8988T (cell line): ENCODE results near the gene BTG2.
A peak's percentile ranks its signal among the peaks of the same experiment; 100 is the strongest.

Source experiments
- DNase-seq: peaks from one replicate; pipeline ENCODE4 v3.0.0; 2011

BTG2 gene

DNA sequence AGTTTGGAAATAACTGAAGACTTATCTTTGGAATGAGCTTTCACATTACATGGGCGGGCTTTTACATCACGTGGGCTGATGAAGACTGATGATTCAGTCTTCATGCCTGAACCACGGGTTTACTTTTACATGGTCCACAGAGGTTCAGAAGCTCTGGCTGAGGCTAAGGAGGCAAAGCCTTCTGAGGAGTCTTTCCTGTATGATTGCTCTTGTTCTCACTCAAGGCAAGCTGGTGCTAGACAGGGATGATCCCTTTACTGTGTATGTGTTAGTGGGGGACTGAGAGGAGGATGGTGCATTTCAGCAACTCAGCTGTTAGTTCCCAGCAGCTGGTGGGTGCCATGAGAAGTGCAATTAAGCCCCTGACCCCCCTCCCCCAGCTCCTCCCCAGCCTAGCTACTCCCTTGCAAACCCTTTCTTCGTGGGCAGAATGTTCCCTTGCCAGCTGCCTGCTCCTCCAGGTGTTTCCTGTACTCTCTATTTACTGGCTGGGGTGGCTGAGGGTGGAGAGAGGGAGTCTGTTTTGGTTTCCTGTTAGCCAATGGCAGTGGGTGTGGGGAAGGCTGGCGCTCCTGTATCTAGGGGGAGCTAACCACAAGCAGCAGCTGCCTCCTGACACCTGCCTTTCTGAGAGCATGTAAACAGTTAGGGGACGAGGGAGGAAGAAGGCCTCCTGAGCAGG, 15.4 kb downstream of the BTG2 start:
- no peak for DNase-seq

DNA sequence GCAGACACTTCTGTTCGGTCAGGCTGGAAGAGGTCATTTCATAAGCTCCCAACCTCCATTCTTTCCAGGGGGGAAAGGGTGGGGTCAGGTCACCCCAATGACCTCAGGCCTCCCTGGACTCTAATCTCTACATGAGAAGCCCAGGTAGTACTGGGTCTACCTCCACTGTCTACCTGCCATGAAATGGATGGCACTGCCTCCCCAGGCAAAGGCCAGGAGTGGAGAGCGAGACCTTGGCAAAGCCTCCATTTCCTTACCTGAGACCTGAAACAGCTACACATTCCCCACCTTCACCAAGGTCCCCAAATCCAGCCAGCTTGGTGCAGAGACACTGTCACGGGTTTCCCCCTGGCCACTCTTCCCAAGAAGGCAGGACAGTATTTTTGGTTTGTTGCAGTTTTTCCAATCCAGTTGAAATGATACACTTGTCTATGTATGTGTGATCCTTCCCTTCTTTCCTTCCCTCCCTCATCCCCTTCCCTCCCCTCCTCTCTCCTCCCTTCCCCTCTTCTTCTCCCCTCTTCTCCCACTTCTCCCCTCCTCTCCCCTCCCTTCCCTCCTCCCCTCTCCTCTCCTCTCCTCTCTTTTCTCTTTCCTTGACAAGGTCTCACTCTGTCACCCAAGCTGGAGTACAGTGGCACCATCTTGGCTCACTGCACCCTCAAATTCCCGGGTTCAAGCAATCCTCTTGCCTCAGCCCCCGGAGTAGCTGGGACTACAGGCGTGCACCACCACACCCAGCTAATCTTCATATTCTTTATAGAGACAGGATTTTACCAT, 16.1 kb downstream of the BTG2 start:
- no peak for DNase-seq

DNA sequence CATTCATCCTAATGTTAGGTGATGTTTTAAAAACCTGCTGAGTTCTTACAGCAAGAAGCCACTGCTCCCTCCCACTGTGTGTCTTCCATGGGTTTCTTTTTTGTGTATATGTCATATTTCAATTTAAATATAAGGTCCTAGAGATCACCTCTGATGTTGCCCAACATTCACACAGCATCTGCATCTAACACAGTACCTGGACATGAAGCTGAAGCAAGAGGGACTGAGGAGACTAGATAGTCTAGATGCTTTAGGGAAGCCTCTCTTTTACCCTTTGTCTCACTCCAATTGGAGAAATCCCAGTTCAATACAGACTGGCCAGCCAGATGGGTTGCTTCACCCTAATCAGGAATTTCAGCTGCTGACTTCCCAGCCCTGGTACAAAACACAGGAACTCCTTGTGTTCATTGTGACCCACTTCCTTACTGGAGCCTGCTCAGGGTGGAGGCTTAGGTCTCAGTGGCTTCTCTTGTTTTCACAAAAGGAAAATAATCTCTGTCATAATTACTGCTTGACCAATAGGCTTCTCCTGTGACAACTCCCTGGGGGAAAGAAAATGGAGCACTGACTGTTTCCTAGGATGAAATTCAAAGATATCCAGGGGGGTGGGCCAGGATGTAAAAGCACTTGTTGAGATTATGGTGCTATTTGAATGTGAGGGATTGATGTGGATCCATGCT, 17.3 kb downstream of the BTG2 start:
- DNase-seq: no peak

DNA sequence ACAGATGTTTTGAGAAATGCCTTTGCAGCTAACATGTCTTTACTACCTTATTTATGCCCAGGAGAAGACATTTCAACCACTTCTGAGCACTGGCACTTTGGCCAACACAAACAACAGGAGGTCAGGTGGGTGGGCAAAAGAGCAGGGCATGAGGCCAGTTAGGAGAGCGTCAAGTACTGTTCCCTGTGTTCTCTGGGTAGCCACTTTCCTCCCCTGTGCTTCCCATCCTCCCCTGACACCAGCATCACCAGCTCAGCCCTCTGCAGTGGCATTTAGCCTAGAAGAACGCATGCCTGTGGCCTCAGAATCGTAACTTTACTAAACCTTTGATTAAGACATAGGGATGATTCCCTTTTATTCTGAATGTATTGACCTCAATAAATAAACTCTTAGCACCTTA, 18.3 kb downstream of the BTG2 start:
- no peak for DNase-seq

DNA sequence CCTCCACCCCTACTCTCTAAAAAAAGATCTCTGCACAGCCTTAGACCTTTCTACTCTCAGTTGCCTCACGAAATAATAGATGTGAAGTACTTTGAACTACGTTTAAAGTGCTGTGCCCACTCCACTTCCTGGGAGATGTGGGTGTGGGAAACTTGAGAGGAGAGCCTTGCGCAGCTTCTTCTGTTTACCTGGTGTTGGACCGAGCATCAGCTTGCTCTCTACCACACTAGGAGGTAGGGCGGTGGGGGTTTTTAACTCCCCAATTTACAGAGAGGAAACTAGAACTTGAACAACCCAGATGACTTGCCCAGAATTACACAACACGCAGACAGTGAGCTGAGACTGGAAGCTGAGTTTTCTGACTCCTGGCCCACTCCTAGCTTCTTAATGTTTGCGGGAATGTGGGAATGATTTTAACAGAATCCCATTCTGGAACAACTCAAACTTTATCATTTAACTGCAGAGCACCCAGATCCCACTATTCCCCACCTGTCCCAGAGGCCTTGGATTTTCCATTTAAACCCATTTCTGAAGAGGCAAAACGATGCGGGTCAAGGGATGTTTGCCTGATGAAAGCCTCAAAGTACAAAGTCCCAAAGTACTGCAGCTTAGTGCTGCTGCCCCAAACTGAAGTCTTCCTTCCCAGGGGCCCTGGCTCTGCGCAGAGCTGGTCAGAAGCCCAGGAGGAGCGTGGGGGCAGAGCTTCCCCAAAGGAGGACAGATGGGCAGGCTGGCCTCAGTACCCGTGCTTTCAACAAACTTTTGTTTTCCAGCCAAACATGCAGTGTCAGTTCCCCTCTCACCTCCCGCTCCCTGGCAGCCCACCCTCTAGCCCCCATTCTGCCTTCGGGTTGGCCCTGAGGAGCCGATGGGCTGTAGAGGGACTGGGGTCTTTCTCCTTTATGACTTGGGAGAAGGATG, 19.0 kb downstream of the BTG2 start:
- DNase-seq: no peak

DNA sequence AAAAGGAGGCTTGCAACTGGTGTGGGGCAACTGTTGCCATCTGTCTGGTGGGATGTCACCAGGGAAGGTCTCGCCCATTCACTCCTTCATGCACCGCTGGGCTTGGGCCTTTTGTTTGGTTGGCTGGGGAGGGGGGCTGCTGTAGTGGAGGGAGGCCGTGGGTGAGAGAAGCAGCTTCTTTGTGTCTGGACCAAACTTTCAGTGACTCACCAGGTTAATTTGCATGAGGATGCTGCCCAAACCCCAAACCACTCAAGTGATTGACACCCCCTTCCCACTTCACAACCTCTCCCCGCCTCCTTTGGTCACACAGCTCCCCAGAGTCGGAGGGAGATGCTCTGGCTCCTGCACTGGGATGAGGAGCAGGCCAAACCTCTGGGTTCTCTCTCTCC, 19.7 kb downstream of the BTG2 start:
- no peak for DNase-seq

DNA sequence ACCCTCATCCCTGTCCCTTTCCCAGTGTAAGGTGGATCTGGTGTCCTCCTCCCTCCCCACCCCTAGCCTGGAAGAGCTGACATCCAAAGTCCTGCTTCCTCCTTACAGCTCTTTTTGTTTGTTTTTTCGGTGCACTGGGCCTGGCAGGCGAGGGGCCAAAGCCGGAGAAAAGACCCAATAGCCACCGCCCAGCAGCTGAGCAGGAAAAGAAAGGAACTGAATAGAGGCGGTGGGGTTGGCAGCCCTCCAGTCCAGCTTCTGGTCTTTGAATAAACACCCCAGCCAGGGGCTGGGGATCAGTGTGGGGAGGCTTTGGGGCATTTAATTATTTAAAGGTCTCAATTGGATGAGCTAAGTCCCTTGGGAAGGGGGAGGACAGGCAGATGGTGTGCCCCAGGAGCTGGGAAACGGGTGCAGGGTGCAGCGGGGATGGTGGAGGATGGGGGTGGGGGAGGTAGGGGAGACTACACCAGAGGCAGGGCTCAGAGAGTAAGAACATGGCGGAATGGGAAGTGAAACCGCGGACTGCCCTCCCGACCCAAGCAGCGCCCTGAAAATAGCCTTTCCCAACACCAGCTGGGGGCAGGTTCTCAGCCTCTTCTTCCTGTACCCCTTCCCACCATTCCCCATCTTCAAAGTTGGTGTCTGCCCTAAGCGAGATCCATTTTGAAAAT, 20.2 kb downstream of the BTG2 start:
- no peak for DNase-seq

DNA sequence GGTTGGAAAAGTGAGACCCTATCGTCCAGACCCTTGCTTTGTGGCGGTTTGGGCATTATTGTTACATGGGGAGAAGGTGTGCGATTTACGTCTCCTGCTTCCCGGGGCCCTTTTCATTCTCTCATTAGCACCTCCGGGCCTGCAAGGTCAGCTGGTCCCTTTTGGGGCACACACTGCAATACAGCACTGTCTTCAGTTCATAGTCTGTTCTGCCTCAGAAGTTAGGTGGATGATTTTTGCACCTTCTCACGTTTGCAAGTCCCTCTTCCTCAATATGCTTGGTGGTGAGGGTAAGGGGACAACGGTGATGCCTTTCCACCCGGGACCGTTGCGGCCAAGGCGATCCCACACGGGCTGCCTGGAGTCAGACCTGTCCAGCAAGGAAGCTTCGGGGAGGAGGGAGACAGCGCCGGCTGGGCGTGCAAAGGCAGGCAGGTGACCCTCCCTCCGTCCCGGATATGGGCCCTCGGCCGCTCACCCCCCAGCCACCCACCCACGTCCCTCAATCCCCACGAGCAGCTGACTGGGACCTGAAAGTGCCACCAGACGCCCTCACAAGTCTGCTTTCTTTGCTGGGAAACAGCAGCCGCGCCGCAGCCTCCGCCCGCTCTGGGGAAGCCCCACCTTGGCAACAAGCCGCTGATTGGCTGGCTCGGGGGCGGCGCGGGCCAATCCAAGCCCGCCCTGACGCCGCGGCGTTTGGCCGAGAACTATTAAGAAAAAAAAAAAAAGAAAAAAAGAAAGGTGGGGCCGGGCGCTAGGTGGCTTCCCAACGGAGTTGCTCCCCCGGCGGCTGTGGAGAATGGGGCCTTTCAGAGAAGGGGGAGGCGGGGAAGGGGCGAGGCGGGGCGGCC, 21.7 kb downstream of the BTG2 start:
- DNase-seq: peak; percentile 89

DNA sequence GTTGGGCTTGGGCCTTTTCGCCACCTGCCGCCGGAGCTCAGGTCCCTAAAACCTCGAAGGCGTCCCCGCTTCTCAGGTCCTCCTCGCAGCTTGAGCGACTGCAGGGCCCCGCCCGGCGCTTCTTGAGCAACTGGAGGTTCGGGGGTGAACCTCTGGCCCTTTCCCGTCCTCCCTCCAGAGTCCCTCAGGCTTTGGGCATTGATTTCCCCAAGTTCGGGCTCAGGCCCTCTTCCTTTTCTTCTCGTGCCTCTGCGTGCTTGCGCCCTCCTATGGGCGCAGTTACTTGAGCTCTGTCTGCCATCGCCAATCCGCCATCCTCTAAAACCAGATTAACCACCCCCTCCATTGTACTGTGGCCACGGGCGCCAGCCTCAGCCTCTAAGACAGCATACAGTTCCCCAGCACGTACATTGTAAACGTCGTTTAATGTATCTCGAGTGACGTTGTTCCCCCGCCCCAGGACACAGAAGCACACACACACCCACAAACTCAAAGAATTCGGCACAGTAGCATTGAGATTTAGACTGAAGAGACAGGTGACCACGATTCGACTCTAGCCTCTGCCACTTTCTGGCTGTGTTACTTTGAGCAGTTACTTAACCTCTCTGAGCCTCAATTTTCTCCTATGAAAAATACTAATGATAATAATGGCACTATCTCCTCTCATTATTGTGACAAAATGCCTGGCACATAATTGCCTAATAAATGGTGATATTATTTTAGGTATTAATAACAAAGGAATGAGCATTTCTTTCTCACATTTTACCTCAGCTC, 22.6 kb downstream of the BTG2 start:
- DNase-seq: peak; percentile 53

DNA sequence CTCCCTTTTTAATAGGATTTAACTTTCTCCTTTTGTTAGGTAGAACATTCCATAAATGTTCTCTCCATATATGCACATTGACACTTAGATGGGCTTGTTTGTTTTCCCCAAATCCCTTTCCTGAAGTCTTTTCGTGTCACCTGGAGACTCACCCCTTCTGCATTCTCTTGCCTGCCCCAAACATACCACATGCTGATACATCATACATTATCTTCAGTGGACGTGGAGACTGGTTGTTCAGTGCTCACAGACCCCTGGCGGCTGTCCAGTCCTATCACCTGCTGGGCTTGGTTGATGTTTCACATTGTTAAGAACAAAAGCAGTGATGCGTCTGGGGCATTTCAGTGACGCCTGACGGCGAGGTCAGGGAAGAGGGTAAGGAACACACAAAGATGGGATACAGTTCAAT, 23.4 kb downstream of the BTG2 start:
- no peak for DNase-seq

DNA sequence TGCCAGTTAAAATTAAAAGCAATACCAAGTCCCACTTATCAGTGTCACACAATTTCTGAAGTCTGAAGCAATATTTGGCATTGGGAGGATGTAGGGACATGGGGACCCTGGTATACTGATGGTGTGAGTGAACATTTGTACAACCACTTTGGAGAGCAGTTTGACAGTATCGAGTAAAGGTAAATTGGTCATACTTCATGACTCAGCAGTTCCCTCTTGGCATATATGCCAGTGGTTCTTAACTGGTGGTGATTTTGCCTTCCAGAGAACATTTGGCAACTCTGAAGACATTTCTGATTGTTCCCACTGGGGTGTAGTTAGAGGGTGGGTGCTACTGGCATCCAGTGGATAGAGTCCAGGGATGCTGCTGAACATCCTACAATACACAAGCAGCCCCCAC, 25.9 kb downstream of the BTG2 start:
- no peak for DNase-seq

DNA sequence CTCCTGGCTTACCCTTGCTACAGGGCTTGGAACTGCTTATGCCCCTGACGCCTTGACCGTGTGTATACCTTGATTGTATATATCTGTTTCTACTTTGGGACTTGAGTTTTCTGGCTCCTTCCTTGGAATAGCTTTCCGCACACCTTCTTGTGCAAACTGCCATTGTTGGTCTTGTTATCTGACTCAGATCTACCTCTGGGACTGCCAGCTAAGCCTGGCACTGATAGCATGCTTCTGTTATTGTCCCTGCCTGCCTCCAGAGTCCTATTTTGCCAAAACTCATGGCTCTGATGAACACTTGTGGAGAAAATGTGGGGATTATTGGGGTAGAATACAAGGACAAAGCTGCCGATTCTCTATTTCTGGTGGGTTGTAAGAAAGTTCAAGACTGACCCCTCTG, 30.2 kb downstream of the BTG2 start:
- no peak for DNase-seq

DNA sequence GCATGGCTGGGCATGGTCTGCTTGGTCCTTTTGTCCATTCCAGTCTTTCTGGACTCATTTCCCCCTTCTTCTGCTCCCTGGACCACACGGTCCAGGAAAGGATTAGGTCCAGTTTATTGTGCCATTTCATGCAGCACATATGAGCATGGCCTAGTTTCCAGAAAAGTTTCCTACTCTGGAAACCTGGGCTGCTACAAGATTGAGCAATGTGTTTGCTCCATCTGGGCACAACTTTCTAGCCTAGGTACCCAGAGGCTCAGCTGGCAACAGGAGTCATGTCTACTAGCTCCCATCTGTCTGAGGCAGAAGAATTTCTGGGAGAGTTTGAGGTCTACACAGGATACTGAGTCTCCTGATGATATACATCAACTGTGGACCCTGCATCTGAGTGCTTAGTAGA, 30.8 kb downstream of the BTG2 start:
- no peak for DNase-seq

DNA sequence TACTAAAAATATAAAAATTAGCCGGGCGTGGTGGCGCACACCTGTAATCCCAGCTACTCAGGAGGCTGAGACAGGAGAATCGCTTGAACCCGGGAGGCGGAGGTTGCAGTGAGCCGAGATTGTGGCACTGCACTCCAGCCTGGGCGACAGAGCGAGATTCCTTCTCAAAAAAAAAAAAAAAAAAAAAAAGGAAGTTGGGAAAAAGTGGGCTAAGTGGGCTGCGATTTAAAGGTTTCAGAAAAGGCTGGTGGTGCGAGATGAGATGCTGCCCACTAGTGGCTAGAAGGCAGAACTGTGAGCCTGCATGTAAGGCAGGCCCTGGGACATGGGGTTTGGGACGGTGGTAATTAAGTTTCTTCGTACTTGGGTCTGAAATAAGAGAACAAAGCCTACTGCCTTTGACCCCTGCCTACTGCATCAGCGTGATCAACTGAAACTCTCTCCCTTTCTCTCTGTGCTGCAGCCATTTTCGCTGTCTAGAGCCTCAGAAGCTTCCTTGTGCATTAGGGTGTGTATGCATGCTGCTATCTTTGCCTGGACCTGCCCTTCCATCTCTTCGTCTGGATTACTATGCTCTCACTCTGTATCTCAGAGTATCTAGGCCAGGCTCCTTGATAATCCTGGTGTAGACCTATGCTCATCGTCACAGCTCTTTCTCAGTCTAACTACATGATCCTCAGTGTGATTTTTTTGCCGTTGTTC, 33.2 kb downstream of the BTG2 start:
- DNase-seq: peak; percentile 68

DNA sequence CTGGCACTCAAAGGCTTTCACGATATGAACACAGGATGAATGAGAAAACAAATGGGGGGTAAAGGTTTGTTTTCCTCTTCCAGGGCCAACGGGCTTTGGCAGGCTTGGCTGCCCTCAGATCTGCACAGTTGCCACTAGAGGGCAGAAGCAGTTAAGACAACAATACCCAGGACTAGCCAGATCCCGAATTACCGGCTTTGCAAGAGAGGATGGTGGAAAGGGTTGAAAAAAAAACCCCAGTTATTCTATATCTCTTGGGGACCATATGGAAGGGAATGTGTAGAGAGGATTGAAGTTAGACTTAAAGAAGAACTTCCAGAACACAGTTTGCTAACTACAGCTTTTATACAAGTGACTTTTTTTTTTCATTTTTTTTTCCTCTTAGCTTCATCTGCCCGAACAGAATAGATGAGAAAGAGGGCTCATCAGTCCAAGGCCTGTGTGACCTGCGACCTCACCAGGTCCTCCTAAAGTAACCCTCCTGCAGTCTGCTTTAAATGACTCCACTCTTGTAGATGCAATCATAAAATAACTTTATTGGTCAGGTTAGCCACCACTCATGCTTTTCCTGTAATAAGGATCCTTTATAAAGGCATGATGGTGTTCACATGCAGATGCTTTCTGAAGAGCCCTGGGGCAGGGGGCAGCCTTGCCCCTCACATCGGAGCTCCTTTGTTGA, 34.9 kb downstream of the BTG2 start:
- DNase-seq: peak; percentile 73

DNA sequence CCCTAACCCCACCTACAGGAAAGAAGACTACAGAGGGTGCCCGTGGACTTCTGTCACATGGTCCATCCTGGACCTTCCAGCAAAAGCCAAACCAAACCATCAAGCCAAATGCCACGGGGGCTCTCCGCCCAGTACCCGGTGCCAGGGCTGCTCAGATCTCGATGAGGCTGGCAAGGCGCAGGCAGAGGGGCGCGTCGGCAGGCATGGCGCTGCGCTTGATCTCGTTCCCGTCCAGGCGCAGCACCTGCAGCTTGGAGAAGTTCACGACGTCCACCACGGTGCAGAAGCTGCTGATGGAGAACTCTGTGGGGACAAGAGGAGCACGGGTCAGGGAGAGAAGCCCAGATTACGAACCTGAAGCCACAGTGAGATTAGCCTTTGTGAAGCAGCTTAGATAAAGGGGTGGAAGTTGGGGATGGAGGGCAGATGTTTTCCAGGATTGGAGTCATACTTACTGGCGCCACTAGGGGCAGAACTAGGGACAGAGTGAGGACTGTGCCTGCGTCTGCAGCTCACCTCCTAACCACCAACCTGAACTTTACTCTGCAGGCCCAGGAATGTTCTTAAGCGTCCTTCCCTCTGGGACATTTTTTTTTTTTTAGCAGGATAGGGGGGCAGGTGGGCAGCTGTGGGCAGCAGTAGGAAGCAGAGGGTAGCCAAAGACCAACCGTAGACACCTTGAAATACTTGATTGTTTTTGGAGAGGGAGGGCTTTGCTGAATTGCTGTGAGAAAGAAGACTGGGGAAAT, 37.0 kb downstream of the BTG2 start:
- peak; percentile 67 for DNase-seq

DNA sequence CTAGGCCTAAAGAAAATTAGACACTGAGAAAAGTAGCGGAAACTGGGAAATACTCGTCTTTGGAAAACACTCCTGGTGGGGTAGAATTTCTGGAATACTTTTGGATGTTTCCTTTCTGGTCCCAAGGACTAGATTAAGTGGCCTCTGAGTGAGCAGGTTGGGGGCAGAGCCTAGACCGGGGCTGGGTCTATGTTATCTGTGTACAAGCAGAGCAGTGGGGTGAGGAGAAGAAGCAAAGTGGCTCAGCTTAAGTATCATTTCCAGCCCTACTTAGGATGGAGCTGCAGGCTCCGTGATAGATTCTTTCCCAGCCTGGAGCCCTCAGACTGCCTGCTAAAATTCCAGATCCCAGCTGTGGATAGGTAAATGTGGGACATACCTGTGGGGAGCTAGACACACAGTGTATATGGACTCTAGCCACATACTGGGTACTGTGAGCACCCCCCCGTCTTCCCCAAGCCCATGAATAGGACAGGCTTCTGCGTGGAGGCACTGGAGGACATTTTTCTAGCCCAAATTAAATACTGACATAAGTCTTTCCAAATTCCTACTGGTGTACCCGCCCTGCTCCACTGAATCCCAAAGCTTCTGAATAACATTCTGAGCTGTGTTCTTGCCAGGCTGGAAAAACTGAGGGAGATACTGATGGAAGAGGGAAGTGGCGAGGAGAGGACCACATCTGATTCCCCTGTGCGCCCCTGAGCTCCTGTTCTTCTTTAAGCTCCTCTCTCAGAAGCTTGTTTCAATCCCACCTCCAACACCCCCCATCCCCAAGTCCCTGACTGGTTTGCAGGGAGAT, 38.8 kb downstream of the BTG2 start:
- DNase-seq: no peak
